OCI-LY7 (cell line): Measurements from ENCODE around the gene SELENOI. TPM values are rescaled to one million over a fixed set of nuclear protein-coding genes. Genes with fewer than 3 reads are reported as not detected.
A peak's percentile ranks its signal among the peaks of the same experiment; 100 is the strongest.

Experiments used
- BruUV-seq: library from RNA; stranded (reverse); fragments of 400-500 nt; replicated peaks from 2 replicates; lab custom pipeline; 2021; lab: Mats Ljungman, UMichigan
- CTCF ChIA-PET: fragments of 300-600 bp; sonication (Branson Sonifier 250); formaldehyde crosslinking; loops from one replicate; lab custom pipeline; 2022; ENCODE audit warnings: antibody characterized with exemption; ENCODE audit not compliant: unreplicated experiment; lab: Charles Lee
- POLR2A ChIA-PET: fragments of 300-600 bp; sonication (Branson Sonifier 250); formaldehyde crosslinking; loops from one replicate; lab custom pipeline; 2022; ENCODE audit warnings: antibody characterized with exemption; lab: Charles Lee
- DNase-seq: peaks from one replicate; pipeline ENCODE4 v3.0.0-alpha.2; 2015; ENCODE audit warnings: low spot score
- H2AFZ ChIP-seq: fragments of 200-600 bp; sonication (generic), shearing (Covaris generic); 2 replicates; pipeline ENCODE4 v1.6.1; 2014; ENCODE audit warnings: mild to moderate bottlenecking, antibody characterized with exemption, low read length, moderate library complexity
- H3K27ac ChIP-seq: fragments of 200-600 bp; sonication (generic); 2 replicates; pipeline ENCODE4 v1.5.1; 2014; ENCODE audit warnings: mixed run types, low read depth, mild to moderate bottlenecking, moderate library complexity, low read length, inconsistent platforms; ENCODE audit not compliant: poor library complexity, severe bottlenecking
- H3K36me3 ChIP-seq: fragments of 200-600 bp; sonication (generic); 2 replicates; pipeline ENCODE4 v1.6.1; 2014; ENCODE audit warnings: mild to moderate bottlenecking, antibody characterized with exemption, low read length, moderate library complexity, mixed read lengths; ENCODE audit not compliant: insufficient read depth
- H3K4me1 ChIP-seq: fragments of 200-600 bp; sonication (generic); 2 replicates; pipeline ENCODE4 v1.5.1; 2014; ENCODE audit warnings: mild to moderate bottlenecking, low read length; ENCODE audit not compliant: insufficient read depth, poor library complexity, severe bottlenecking
- H3K4me2 ChIP-seq: fragments of 200-600 bp; sonication (generic); 2 replicates; pipeline ENCODE4 v1.6.1; 2014; ENCODE audit warnings: mild to moderate bottlenecking, low read length
- H3K4me3 ChIP-seq: fragments of 200-600 bp; sonication (generic); 2 replicates; pipeline ENCODE4 v1.5.1; 2014; ENCODE audit warnings: mild to moderate bottlenecking, low read depth, low read length; ENCODE audit not compliant: poor library complexity, severe bottlenecking
- H3K79me2 ChIP-seq: fragments of 200-600 bp; sonication (generic); 2 replicates; pipeline ENCODE4 v1.6.1; 2016; ENCODE audit warnings: low read depth, mild to moderate bottlenecking, low read length, moderate library complexity, mixed read lengths; ENCODE audit not compliant: insufficient read depth
- H3K9me2 ChIP-seq: fragments of 200-600 bp; sonication (generic); 2 replicates; pipeline ENCODE4 v1.6.1; 2016; ENCODE audit warnings: mild to moderate bottlenecking, low read length, mixed read lengths; ENCODE audit not compliant: insufficient read depth
- H3K9me3 ChIP-seq: fragments of 200-600 bp; sonication (generic); 2 replicates; pipeline ENCODE4 v1.6.1; 2014; ENCODE audit warnings: mild to moderate bottlenecking, mixed run types, low read length, mixed read lengths
- H4K20me1 ChIP-seq: fragments of 200-600 bp; sonication (generic); 2 replicates; pipeline ENCODE4 v1.6.1; 2014; ENCODE audit warnings: mild to moderate bottlenecking, antibody characterized with exemption, low read length, moderate library complexity, mixed read lengths; ENCODE audit not compliant: insufficient read depth
- CTCF ChIP-seq: fragments of 200-600 bp; sonication (generic); conservative IDR thresholded peaks from 2 replicates; pipeline ENCODE4 v1.5.1; 2014; ENCODE audit warnings: mild to moderate bottlenecking, antibody characterized with exemption, low read length, moderate library complexity, mixed read lengths
- EZH2phosphoT487 ChIP-seq: fragments of 200-600 bp; sonication (generic); IDR thresholded peaks from 2 replicates; pipeline ENCODE4 v1.6.1; 2018; ENCODE audit warnings: low read depth, borderline replicate concordance, mild to moderate bottlenecking, mixed run types, antibody characterized with exemption, low read length, moderate library complexity, mixed read lengths
- intact Hi-C: fragments of 100-400 bp; cut with micrococcal nuclease; formaldehyde crosslinking; loops from one replicate; pipeline ENCODE4 v1.10.0; 2022; ENCODE audit not compliant: unreplicated experiment
- total RNA-seq, 2 experiments: library from RNA; depleted of rRNA in 1 of 2; stranded (reverse); fragments of >200 nt in 1 of 2; shearing (Covaris generic) in 1 of 2; gene quantifications; 2 replicates each; pipeline ENCODE4 v1.2.3, GENCODE V29; 2014 to 2022

SELENOI gene
- total RNA-seq, 2 experiments from 2014 or later: 29.0 to 53.1 TPM

DNA sequence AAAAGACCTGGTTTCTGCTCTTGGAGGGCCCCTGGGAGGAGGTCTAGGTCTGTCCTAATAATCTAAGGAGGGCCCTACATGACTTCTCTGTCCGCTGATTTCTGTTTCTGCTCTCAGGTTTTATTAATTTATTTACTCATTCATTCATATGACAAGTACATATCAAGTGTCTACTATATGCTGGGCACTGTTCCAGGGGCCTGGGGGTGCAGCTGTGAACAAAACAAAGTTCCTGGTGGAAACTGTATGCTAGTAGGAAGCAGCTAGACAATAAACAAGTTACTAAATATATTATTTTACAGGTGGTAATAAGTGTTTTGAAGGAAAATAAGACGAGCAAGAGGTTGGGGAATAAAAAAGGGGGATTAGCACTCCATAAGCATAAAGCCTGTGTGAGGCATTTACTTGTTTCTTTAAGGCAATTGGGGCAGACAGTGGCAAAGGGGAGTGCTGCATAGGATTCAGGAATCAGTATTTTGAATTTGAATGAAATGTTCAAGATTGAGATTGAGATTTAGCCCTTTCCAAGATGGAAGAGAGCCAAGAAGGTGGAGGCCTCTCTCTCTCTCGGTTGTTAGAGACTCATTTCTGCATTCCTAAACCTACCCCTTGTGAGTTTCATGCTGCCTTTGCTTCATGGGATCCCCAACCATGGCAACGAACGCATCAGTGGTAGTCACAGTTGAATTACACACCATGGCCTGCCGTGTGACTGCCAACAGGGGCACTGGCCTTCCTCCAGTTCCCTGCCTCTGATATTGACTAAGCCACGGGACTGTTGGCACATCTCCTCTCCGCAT, 84.0 kb downstream of the SELENOI start:
- H2AFZ ChIP-seq: no peak overlapping the region
- no peaks in the 10 kb centered on the region for H3K36me3 ChIP-seq
- H3K9me3 ChIP-seq: no peaks in the 10 kb centered on the region
- TF ChIP-seq CTCF: no peak
- TF ChIP-seq EZH2phosphoT487: no peak
- CTCF ChIA-PET: no interaction called here
- DNase-seq: no peak
- no peaks in the 10 kb centered on the region for H4K20me1 ChIP-seq
- no peaks in the 10 kb centered on the region for H3K9me2 ChIP-seq
- H3K4me1 ChIP-seq: peaks cover 7% of the 10 kb centered on the region
- POLR2A ChIA-PET: interaction anchor here (0.6 to 0.7 kb wide), 2 partner anchors 13 to 715 kb away, joined by 3 to 4 read pairs; no protein-coding TSS in a partner anchor
- no TSS peak for BruUV-seq
- no peak overlapping the region for H3K4me2 ChIP-seq
- H3K27ac ChIP-seq: no peak overlapping the region
- intact Hi-C loops: no loop called here
- H3K4me3 ChIP-seq: no peak overlapping the region
- H3K79me2 ChIP-seq: no peaks in the 10 kb centered on the region

GRCh38 chr2:26430826-26431225, 84.9 kb downstream of the SELENOI start:
- no TSS peak for BruUV-seq
- no peaks in the 10 kb centered on the region for H3K79me2 ChIP-seq
- H4K20me1 ChIP-seq: no peaks in the 10 kb centered on the region
- POLR2A ChIA-PET: interaction anchor here (0.6 to 0.7 kb wide), 4 partner anchors 12 to 715 kb away, joined by 3 to 6 read pairs (median 5); no protein-coding TSS in a partner anchor
- H3K4me3 ChIP-seq: no peak overlapping the region
- no peaks in the 10 kb centered on the region for H3K9me3 ChIP-seq
- TF ChIP-seq EZH2phosphoT487 (no peak), CTCF (no peak)
- CTCF ChIA-PET: no interaction called here
- no peak for DNase-seq
- no peaks in the 10 kb centered on the region for H3K36me3 ChIP-seq
- no peak overlapping the region for H2AFZ ChIP-seq
- H3K27ac ChIP-seq: no peak overlapping the region
- H3K4me1 ChIP-seq: peaks cover 7% of the 10 kb centered on the region
- no peak overlapping the region for H3K4me2 ChIP-seq
- intact Hi-C loops: no loop called here
- no peaks in the 10 kb centered on the region for H3K9me2 ChIP-seq

DNA sequence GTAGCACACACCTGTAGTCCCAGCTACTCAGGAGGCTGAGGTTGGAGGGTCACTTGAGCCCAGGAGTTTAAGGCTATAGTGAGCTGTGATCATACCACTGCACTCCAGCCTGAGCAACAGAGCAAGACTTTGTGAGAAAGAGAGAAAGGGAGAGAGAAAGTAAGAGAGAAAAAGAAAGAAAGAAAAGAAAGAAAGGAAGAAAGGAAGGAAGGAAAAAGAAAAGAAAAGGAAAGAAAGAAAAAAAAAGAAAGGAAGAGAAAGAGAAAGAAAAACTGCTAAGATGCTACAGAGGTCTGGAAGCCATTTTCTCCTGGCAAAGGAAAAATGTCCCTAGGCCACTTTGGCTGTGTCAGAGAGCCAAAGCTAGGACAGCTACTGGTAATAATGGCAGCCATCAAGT, 86.4 kb downstream of the SELENOI start:
- TF ChIP-seq CTCF (no peak), EZH2phosphoT487 (no peak)
- H3K9me2 ChIP-seq: no peaks in the 10 kb centered on the region
- intact Hi-C loops: no loop called here
- ChIA-PET POLR2A (interaction anchor here (0.6 to 1.2 kb wide), 2 partner anchors 50 to 1988 kb away, joined by 4 read pairs; no protein-coding TSS in a partner anchor), CTCF (no interaction called here)
- H3K36me3 ChIP-seq: no peaks in the 10 kb centered on the region
- H3K4me1 ChIP-seq: peaks cover 7% of the 10 kb centered on the region
- no TSS peak for BruUV-seq
- no peak overlapping the region for H3K27ac ChIP-seq
- no peak for DNase-seq
- H3K4me2 ChIP-seq: 0 out of 2 replicates have a peak overlapping the region, but pooled peaks have one; percentile 25
- no peaks in the 10 kb centered on the region for H3K9me3 ChIP-seq
- H2AFZ ChIP-seq: no peak overlapping the region
- H3K79me2 ChIP-seq: no peaks in the 10 kb centered on the region
- H4K20me1 ChIP-seq: no peaks in the 10 kb centered on the region
- no peak overlapping the region for H3K4me3 ChIP-seq
